Measurements from ENCODE around the gene CYTH3.

CYTH3 gene

GRCh38 chr7:6170571-6171531 lies 101.6 kb downstream of the CYTH3 start:
- Mint-ChIP-seq H3K9me3 (no peaks in the 10 kb centered on the region), H3K4me1 (peaks cover 10 to 19% of the 10 kb centered on the region in 2 donors), H3K27ac (no peak overlapping the region), H3K4me3 (peak overlapping the region in 1 of 2 donors; percentile 39), H3K27me3 (no peaks in the 10 kb centered on the region), H3K36me3 (peaks cover 5 to 7% of the 10 kb centered on the region in 2 donors)
- no peak for ATAC-seq (replicated peaks)
- DNase-seq, result no peak

- H3K4me3 Mint-ChIP-seq, result peak overlapping the region in 1 of 2 donors; percentile 39
- H3K36me3 Mint-ChIP-seq, result peaks cover 8 to 10% of the 10 kb centered on the region in 2 donors
- H3K27me3 Mint-ChIP-seq, result no peaks in the 10 kb centered on the region
- no peak for DNase-seq
- no peak overlapping the region for H3K27ac Mint-ChIP-seq
- H3K4me1 Mint-ChIP-seq, result peaks cover 10 to 19% of the 10 kb centered on the region in 2 donors
- ATAC-seq (replicated peaks), result no peak
- H3K9me3 Mint-ChIP-seq, result no peaks in the 10 kb centered on the region
Measured at GRCh38 chr7:6169805-6170520, 102.5 kb downstream of the CYTH3 start.

- Mint-ChIP-seq H3K27me3 (no peaks in the 10 kb centered on the region), H3K4me3 (no peak overlapping the region), H3K36me3 (peaks cover 9 to 12% of the 10 kb centered on the region in 2 donors), H3K27ac (no peak overlapping the region), H3K4me1 (peaks cover 10 to 19% of the 10 kb centered on the region in 2 donors), H3K9me3 (no peaks in the 10 kb centered on the region)
- DNase-seq (no peak), ATAC-seq (replicated peaks) (no peak)
Measured at GRCh38 chr7:6168477-6168868, 104.0 kb downstream of the CYTH3 start.

GRCh38 chr7:6167587-6168476 lies 104.6 kb downstream of the CYTH3 start:
- DNase-seq (no peak), ATAC-seq (replicated peaks) (no peak)
- peaks cover 10 to 19% of the 10 kb centered on the region in 2 donors for H3K4me1 Mint-ChIP-seq
- peak overlapping the region; percentile 76 for H3K27ac Mint-ChIP-seq
- H3K4me3 Mint-ChIP-seq, result no peak overlapping the region
- H3K27me3 Mint-ChIP-seq, result no peaks in the 10 kb centered on the region
- H3K9me3 Mint-ChIP-seq, result no peaks in the 10 kb centered on the region
- H3K36me3 Mint-ChIP-seq, result peaks cover 9 to 12% of the 10 kb centered on the region in 2 donors

GRCh38 chr7:6167004-6167551 lies 105.3 kb downstream of the CYTH3 start:
- H3K27ac Mint-ChIP-seq, result peak overlapping the region; percentile 84
- no peaks in the 10 kb centered on the region for H3K27me3 Mint-ChIP-seq
- H3K4me3 Mint-ChIP-seq, result peak overlapping the region in 1 of 2 donors; percentile 3
- H3K36me3 Mint-ChIP-seq, result peaks cover 8 to 14% of the 10 kb centered on the region in 2 donors
- no peak for DNase-seq
- no peaks in the 10 kb centered on the region for H3K9me3 Mint-ChIP-seq
- ATAC-seq (replicated peaks), result peak in 1 of 2 donors; percentile 15
- H3K4me1 Mint-ChIP-seq, result peaks cover 10 to 19% of the 10 kb centered on the region in 2 donors

GRCh38 chr7:6166443-6166891 lies 106.0 kb downstream of the CYTH3 start:
- Mint-ChIP-seq H3K27ac (peak overlapping the region; percentile 84), H3K9me3 (no peaks in the 10 kb centered on the region), H3K4me1 (peaks cover 10 to 19% of the 10 kb centered on the region in 2 donors), H3K4me3 (no peak overlapping the region), H3K36me3 (peaks cover 6 to 17% of the 10 kb centered on the region in 2 donors), H3K27me3 (no peaks in the 10 kb centered on the region)
- ATAC-seq (replicated peaks), result peak; percentile 24 to 44
- DNase-seq, result no peak

- no peak overlapping the region for H3K27ac Mint-ChIP-seq
- H3K27me3 Mint-ChIP-seq, result no peaks in the 10 kb centered on the region
- ATAC-seq (replicated peaks), result no peak
- no peak overlapping the region for H3K4me3 Mint-ChIP-seq
- no peaks in the 10 kb centered on the region for H3K9me3 Mint-ChIP-seq
- no peak for DNase-seq
- peaks cover 10 to 19% of the 10 kb centered on the region in 2 donors for H3K4me1 Mint-ChIP-seq
- H3K36me3 Mint-ChIP-seq, result peaks cover 6 to 19% of the 10 kb centered on the region in 2 donors
Measured at GRCh38 chr7:6165521-6166320, 106.7 kb downstream of the CYTH3 start.

- no peaks in the 10 kb centered on the region for H3K27me3 Mint-ChIP-seq
- ATAC-seq (replicated peaks) (no peak), DNase-seq (no peak)
- no peak overlapping the region for H3K4me3 Mint-ChIP-seq
- peaks cover 10 to 19% of the 10 kb centered on the region in 2 donors for H3K4me1 Mint-ChIP-seq
- peak overlapping the region; percentile 14 for H3K27ac Mint-ChIP-seq
- peaks cover 7 to 25% of the 10 kb centered on the region in 2 donors for H3K36me3 Mint-ChIP-seq
- H3K9me3 Mint-ChIP-seq, result no peaks in the 10 kb centered on the region
Measured at GRCh38 chr7:6165075-6165474, 107.3 kb downstream of the CYTH3 start.

GRCh38 chr7:6164491-6164890 lies 107.9 kb downstream of the CYTH3 start:
- DNase-seq, result no peak
- Mint-ChIP-seq H3K9me3 (no peaks in the 10 kb centered on the region), H3K36me3 (peaks cover 9 to 25% of the 10 kb centered on the region in 2 donors), H3K27me3 (no peaks in the 10 kb centered on the region), H3K27ac (no peak overlapping the region), H3K4me1 (peaks cover 8 to 19% of the 10 kb centered on the region in 2 donors), H3K4me3 (no peak overlapping the region)
- ATAC-seq (replicated peaks), result no peak

GRCh38 chr7:6164010-6164409 lies 108.4 kb downstream of the CYTH3 start:
- H3K36me3 Mint-ChIP-seq, result peaks cover 12 to 28% of the 10 kb centered on the region in 2 donors
- no peaks in the 10 kb centered on the region for H3K9me3 Mint-ChIP-seq
- H3K4me1 Mint-ChIP-seq, result peaks cover 8 to 19% of the 10 kb centered on the region in 2 donors
- H3K27me3 Mint-ChIP-seq, result no peaks in the 10 kb centered on the region
- H3K4me3 Mint-ChIP-seq, result no peak overlapping the region
- no peak for ATAC-seq (replicated peaks)
- no peak for DNase-seq
- H3K27ac Mint-ChIP-seq, result no peak overlapping the region

- no peak for ATAC-seq (replicated peaks)
- Mint-ChIP-seq H3K27ac (no peak overlapping the region), H3K4me1 (peaks cover 8 to 19% of the 10 kb centered on the region in 2 donors), H3K4me3 (no peak overlapping the region), H3K27me3 (no peaks in the 10 kb centered on the region), H3K9me3 (no peaks in the 10 kb centered on the region), H3K36me3 (peaks cover 14 to 32% of the 10 kb centered on the region in 2 donors)
- DNase-seq, result no peak
Measured at GRCh38 chr7:6163402-6163801, 109.0 kb downstream of the CYTH3 start.

GRCh38 chr7:6162650-6163366 lies 109.6 kb downstream of the CYTH3 start:
- DNase-seq (no peak), ATAC-seq (replicated peaks) (no peak)
- Mint-ChIP-seq H3K4me1 (peaks cover 8 to 16% of the 10 kb centered on the region in 2 donors), H3K4me3 (no peak overlapping the region), H3K36me3 (peaks cover 16 to 38% of the 10 kb centered on the region in 2 donors), H3K27me3 (no peaks in the 10 kb centered on the region), H3K9me3 (no peaks in the 10 kb centered on the region), H3K27ac (no peak overlapping the region)

All from stimulated activated naive B cell treated with anti-CD40 and anti-IgM and Interleukin-4, amounts not matched to agents 10 μg/mL and 1 μg/mL and 100 μg/mL, for 72 hours (primary cell).